Dermis microvascular lymphatic vessel endothelial cell (primary cell): ENCODE data around the gene TTYH3. TPM values are rescaled to one million over a fixed set of nuclear protein-coding genes. Genes with fewer than 3 reads are reported as not detected.

Source experiments
- DNase-seq, 2 donors: peaks; one replicate each; pipeline versions ENCODE4 v3.0.0 to v3.0.0-alpha.2; 2010; ENCODE audit warnings: low read depth in 2 of 2
- total RNA-seq: library from RNA; depleted of rRNA; stranded (reverse); fragments of >200 nt; gene quantifications from 2 replicates; pipeline ENCODE4 v1.2.1, GENCODE V29; 2014

TTYH3 gene
- total RNA-seq, 1 donor from 2014 or later, result 37.1 TPM

DNA sequence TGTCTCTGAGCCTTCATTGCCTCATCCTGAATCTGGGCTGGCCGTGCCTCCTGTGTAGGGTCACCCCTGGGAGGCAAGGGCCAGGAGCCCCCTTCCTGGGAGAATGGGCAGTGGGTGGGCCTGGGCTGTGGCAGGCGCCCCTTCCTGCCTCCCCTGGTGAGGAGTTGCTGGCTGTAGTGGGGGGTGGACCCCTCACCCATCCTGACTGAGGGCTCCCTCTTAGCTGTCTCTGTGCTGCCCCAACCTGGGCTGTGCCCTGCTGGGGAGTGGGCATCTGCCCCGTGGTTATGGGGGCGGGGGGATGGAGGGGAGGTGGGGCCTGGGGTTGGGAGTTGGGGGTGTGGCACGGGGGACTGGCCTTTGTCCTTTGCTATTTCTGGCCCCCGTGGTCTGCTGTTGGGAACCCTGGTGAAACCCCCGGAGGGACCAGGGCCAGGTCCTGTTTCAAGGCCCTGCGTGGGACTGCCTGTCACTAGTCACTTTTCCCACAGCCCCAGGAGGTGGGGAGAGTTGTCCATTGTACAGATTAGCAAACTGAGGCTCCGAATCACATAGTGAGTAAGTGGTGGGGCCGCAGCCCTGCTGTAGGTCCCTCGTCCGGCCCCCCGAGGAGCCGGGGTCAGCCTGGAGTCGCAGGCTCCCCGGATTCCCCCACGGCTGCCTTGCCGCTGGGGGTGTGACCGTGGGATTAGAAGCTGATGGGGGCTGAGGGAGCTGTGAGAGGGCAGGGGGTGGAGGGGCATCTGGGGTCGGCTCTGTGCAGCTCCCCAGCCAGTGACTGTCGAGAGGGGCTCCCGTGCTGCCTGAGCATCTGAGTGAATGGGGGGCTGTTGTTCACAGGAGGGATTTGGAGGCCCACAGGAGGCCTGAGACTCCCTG lies 2.7 kb downstream of the TTYH3 start:
- no peak for DNase-seq

DNA sequence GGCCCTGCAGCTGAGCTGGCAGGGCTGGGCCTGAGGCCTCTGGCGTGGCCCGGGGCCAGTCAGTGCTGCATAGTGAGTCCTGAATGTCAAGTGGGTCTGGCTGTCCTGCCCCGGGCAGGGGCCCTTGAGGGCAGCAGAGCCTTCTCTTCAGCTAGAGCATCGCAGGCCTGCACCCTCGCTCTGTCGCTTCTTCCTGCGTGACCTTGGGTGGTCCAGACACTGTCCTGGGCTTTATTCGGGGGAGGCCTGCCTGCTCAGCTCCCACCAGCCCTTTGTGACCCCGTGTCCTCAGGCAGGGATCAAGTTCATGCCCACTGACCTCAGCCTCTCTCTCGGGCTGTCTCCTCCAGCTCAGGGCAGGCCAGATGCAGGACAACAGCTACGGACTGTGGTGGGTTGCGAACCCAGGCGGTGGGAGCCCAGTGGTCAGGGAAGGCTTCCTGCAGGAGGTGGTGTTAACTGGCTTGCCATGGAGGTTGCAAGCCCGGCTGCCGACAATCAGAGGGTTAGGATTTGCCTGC lies 3.4 kb downstream of the TTYH3 start:
- DNase-seq, result no peak

DNA sequence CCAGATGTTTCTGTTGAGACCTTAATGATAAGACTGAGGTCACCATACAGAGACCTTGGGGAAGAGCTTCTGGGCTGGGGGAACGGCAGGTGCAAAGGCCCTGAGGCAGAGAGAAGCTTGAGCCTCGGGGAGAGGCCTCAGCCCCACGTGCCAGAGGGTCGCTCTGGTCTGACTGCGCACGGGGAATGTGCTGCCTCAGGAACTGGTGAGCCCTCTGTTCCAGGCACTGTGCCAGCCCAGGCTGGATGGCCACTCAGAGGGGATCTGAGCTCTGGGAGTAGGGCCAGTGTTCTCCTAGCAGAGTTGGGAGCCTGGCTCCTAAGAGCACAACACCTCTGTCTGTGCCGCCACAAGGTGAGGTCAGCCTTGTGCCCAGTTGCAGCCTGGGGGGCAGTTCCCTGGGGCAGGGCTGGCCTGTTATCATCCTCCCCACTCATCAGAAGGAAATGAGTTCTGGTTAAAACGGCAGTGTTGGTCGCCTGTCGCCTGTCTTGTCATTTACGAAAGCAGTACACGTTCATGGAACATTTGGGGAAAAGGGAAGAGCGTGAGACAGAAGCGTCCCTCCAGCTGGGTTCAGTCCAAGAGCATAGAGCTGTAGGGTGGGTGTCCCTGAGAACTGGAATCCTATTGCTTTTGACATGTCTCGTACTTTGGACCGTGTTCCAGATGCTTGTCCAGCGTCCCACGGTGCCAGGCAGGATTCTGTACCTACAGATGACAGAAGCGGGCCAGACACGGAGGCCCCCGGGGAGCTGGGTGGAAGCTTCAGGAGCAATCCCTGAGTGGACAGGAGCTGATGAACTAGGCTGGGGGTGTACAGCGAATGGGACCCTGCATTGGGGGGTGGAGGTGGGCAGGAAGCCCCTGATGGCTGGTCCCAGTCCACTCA lies 4.3 kb downstream of the TTYH3 start:
- peak in 1 of 2 donors; percentile 19 for DNase-seq

DNA sequence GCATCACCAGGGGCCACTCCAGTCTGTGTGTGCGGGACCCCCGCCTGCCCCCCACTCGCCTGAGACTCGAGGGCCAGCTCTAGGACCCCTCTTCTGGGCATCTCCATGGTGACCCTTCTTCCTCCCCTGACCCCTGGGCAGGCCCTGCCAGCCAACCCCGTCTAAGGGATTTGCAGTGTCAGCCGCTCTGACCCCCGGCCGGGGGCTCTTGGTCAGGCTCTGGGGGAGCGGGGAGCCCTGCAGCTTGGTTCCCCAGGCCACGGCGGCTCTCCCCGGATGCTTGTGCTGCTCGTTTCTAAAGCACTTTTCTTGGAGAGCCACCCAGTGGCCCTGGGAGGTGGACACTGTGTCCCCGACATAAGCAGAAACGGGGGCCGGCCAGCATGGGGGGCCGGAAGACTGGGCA lies 5.3 kb downstream of the TTYH3 start:
- DNase-seq, result no peak

DNA sequence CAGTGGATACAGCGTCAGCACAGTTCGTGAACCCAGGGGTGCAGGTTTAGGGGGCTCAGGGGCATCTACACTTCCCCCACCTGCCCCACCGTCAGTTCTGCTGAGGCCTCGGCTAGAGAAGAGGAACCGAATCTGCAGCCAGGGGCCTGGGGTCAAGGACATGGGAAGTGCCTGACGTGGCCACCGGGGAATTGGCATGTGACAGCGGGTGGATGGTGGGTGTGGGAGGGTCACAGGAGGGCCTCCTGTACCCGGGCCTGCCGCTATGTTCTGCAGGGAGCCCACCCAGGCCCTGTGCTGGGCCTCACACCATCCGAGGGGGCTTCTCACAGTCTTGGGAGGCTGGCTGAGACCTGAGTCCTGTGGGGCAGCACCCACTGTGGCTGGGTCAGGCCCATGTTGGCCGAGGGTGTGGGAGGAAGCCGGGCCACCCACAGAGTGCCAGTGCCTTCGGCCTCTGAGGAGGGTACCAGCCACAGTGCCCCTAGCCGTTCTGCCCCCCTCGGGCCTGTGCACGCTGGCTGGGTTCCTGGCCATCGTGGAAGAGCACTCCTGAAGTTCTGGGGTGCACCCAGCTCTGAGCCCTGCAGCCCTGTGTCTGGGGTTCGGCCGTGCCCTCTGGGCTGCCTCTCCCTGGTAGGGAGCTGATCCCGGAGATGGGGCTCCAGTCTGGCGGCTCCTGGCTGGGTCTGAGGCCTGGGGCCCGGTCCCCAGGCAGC lies 5.9 kb downstream of the TTYH3 start:
- no peak for DNase-seq

DNA sequence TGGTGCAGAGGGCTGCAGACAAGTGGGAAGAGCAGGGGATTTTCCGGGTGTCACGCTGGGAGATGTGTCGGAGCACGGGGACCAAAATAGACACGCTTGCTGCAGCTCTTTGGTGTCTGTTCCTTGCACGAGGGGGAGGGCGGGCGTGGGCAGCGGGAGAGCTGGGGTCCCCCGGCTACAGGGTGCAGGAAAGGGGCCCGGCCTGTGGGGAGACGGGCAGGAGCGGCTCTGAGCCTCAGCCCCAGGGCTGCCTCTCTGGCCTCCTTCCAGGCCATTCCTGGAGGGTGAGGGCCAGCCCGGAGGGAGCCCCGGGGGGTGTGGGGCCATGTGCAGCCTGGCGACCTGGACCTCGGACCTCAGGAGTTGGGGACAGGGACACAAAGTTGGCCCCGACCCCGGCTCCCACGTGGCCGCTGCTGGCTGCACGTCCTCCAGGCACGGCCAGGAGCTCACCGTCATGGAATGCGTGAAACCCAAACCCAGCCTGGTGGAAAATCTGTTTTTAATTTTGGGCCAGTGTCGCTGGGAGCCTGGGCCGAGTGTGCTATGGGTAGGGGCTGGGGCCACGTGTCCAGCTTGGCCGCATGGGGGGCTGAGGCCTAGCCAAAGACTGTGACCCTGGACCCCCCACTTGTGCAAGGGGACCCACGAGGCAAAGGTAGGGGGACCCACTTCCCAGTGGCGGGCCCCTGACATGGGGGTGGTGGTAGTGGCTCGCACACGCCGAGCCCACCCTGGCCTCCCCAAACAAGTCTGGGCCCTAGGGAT lies 6.6 kb downstream of the TTYH3 start:
- no peak for DNase-seq

DNA sequence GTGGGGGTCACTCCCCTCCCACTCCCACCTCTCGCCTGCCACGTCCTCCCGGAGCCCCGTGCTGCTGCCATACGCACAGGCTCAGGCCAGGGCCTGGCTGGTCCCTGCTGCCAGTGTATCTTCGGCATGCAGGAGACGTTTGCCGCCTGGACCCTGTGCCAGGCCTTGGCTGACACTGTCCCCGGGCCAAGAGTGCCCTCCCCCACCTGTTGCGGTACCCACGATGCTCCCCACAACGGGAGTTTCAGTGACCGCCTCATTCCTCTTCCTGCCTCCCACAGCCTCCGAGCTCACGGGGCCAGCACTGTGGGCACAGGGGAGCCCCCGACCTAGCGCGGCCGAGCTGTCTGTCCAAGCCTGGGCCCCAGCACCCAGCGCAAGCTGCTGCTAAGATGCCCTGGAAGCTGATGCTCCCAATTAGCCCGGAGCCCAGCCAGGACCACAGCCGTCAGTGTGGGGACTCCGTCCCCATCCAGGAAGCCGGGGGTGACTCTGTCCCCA lies 7.4 kb downstream of the TTYH3 start:
- no peak for DNase-seq

DNA sequence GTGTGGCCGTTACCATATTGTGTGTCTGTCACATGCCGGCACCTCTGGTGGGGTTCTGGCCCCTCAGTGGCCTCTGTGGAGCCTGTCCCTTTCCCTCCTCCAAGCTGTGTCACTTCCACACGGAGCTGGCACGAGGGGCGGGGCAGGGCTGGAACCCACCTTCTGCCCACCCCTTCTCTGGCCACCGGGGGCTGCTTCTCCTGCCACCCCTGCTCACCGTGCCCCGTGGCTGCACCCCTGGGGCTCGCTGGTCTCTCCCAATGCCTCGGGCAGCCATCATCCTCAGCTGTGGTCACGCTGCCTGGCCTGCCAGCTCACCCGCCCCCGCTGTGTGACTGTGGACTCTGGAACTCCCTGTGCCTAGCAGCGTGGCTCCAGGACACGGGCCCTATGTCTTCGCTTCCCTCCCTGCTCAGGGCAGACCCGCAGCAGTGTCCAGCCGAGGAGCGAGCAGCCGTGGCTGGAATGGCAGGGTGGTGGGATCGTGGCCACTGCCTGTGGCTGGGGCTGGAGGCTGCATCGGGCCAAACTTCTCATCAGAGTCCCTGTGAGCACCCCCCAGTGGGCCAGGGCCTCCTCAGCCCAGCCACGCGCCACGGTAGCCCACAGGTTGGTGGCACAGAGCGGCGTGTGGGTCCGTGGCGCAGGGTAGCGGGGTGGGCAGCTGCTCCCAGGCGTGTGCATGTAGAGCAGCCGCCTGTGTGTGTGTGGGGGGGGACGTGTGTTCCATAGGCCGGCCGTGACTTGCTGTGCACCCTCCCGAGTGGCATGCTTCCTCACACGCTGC lies 8.1 kb downstream of the TTYH3 start:
- DNase-seq, result no peak

DNA sequence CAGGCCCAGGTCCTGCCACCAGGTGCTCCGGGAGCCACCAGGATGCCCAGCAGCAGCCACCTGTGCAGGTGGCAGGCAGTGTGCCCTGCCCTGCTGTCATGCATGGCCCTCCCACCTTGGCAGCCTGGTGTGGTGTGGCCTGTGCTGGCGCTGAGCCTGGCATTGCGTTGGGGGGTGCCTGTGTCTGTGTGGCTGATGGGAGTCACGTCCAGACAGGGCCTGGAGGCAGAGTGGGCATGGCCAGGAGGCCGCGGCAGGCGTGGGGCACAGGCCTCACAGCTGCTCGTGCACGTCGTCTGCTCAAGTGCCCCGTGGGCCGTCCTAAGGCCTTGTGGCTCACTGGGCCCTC lies 8.7 kb downstream of the TTYH3 start:
- DNase-seq, result no peak

DNA sequence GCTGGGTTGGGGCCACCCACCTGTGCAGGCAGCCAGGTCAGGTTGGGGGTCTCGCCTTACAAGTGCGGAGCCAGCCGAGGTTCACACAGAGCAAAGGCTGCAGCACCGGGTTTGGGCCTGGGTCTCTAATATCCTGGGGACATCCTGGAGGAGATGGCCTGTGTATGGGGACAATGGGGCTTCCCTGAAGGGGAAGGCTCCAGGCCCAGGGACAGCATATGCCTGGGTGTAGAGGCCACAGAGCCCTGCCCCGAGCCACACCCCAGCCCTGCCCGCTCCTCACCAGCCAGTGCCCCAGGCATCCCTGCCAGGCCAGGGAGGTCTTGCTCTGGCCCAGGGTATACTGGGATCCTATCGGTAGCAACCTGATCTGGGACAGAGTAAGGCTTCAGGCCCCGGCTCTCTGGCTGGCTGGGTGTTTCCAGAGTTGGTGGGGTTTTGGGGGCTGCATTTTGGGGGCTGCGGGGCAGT lies 9.1 kb downstream of the TTYH3 start:
- no peak for DNase-seq

DNA sequence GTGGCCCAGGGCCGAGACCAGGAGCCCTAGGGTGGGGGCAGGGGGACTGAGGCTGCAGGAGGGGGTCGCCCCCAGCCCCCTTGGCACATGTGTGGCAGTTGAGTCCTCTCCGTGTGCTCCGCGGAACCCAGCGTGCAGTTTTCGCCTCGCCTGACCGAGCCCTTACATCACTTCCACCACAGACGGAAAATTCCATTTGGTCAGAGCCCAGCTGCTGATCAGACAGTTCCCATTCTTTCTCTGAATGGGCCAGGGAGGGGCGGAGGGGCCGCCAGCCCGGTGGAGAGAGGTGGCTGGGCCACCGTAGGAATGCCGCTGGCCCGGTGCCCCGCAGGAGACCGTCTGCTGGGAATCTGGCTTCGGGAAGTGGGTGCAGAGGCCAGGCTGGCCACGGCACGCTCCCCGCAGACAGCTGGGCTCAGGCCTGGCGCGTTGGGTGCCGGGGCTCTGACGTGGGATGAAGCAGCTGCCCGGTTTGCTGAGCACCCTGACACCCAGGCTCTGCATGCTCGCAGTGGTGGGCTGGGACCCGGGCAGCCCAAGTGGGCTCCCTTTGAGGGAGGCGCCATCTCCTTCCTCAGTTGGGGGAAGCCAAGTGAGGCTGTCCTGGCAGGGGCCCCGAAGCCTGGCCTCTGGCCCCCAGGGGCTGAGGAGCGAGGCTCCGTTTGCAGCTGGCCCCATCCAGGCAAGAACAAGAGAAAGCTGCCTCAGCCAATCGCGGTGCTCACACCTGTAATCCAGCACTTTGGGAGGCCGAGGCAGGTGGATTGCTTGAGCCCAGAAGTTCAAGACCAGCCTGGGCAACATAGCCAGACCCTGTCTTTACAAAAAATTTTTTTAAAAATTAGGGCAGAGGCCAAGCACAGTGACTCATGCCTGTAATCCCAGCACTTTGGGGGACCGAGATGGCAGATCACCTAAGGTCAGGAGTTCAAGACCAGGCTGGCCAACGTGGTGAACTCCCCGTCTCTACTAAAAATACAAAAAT lies 9.9 kb downstream of the TTYH3 start:
- peak; percentile 98 to 99 for DNase-seq

DNA sequence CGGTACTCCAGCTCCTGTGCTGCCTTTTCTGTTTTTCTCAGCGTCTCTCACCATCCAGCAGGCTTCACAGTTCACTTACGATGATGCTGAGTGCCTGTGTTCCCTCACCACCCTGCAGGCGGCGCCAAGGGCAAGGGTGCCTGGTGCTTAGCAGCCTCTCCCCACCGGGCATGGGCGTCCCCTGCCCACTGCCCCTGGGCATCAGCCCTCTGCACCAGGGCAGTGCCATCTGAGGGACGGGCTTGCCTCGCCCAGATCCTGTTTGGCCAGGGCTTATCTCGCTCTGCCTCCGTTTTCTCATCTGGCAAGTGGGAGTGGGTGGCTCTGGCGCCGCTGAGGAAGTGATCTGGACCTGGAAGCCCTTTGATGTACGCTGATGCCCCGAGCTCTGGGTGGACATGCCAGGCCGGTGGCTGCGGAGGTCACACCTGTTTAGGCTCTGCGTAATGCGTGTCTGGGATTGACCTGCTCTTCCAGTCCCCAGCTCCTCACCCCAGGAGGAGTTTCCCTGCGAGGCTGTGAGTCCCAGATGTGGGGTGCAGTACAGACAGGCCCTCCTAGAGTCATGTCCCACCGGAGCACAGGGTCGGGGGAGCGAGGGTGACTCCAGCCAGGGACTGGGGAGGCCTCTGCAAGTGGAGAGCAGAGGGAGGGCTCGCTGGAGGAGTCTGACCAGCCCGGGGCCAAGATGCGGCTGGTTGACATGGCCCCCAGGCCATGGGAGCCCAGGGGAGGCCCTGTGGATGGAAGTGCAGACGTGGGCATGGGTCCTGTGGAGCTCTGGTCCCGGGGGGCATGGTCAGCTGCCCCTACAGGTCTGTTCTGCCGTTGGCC lies 11.8 kb downstream of the TTYH3 start:
- peak in 1 of 2 donors; percentile 64 for DNase-seq

DNA sequence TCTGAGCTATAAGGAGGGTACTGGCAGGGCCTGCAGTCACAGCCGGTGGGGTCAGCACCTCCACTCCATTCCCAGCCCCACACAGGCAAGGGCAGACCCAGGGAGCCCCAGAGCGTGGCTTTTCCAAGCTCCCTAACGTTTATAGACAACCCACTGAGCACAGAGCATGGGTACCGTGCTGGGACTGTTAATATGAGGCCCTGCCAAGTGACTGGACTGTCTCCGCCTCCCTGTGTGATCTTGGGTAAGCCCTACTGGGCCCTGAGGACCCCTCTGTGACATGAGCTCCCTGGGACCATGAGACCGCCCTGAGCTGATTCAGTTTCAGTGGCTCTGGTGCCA lies 12.4 kb downstream of the TTYH3 start:
- no peak for DNase-seq

DNA sequence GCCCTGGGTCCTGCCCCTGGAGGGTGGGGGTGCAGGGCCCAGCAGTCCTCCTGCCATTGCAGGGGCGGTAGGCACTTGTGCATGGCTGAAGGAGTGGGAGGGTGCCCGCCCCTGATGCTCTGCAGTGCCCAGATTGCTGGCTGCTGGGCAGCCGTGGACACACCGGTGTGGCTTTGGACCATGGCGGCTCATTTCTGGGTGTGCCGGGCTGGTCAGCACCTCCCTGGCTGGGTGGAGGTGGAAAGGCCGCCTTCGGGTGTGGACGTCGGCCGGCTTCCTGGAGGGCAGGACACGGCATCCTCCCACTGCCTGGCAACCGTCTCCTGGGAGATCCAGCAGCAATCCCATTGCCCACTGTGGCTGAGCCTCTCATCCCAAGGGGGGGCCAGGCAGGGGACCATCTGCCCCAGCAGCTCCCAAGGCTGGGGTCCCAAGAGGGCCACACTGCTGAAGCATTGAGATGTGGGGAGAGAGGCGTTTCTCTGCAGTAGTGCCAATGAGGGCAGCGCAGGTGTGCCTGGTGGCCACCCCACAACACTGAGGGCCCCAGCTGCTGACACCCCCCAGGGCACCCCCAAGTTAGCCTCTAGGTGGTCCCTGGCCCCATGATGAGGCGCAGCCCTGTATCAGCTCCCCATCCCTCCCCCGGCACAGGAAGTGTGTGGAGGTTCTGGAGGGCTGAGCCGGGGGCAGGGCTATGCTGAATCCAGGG lies 12.9 kb downstream of the TTYH3 start:
- DNase-seq, result no peak

DNA sequence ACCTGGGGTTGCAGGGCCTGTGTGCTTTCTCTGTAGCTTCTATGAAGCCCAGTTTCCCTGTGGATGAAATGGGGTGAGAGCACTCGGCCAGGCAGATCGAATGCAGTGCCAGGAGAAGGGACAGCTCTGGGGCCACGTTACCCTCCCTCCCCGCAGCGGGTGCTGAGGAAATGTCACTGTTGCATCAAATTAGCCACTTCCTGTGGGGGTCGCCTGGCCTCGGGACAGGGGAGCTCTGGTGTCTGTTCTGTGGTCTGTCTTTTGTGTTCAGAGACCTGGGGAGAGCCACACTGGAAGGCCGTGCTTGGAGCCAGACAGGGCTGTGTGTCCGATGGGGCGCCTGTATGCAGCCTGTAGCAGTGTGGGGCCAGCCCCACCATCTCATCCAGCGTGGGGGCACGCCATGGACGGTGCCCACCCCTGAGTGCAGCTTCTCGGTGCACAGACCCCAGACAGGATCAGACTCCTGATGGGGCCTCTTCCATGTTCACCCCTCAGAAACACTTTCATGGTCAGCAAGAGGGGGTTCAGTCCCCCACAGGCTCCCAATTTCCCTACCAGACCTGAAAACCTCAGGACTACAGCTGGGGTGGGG lies 13.6 kb downstream of the TTYH3 start:
- peak in 1 of 2 donors; percentile 39 for DNase-seq

DNA sequence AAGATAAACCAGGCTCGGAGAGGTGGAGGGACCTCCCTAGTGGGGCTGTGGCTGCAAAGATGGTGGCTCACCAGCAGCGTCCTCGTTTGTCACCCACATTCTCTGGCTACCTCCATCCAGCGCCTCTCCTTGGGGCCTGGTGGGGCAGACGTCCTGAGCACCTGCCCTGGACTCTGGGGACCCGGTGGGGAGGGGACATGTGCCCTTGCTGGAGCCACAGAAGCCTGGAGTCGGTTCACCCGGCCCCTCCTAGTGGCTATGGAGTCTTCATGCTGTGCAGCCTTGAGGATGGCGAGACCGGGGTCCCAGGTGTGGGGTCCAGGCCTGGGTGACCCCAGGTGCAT lies 14.5 kb downstream of the TTYH3 start:
- no peak for DNase-seq
